ENCODE results near the gene FRMD4A.

Gene FRMD4A

DNA sequence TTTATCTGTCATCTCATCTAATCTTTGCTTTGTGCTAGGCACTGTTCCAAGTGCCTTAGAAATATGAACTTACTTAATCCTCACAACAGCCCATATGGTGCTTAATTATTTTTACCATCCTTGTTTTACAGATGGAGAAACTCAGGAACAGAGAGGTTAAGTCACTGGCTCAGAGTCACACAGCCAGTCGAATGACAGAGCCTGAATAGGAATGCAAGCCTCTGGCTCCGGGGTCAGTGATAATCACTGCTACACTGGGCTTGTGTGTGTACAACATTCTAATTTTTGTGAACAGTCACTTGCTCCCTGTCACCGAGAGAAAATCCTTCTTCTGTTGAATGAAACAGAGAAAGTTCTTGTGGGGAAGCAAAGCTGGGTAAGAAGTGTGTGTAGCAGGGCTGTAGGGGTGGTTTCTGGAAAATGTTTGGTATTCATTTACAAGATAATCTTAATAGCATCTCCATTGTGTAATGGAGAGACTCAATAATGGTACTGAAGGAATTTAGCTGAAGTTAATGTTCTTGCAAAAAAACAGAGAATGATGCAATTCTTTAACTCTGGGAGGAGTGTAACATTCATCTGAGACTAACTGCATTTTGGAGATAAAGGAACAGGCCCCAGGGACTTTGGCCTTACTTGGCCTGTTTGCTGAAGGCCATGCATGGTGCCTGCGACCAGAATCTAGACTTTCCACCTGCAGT, 290.6 kb downstream of the FRMD4A start:
- no peak for DNase-seq

DNA sequence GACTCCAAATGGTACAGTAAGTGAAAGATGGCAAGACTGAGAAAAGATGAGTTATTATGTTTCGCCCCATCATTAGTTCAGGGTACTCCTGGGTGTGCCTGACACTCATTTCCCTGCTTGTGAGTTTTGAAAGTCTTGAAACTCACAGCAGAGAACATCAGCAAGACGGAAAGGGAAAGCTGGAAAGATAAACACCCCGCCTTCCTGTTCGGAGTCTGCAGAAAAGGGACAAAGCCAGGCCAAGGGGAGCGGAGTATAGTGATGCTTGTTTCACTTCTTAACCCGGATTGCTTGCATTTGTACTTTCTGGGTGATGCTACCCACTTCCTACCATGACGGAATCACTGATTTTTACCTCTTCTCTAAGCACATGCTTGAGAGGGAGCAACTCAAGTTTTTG, 294.5 kb downstream of the FRMD4A start:
- no peak for DNase-seq

DNA sequence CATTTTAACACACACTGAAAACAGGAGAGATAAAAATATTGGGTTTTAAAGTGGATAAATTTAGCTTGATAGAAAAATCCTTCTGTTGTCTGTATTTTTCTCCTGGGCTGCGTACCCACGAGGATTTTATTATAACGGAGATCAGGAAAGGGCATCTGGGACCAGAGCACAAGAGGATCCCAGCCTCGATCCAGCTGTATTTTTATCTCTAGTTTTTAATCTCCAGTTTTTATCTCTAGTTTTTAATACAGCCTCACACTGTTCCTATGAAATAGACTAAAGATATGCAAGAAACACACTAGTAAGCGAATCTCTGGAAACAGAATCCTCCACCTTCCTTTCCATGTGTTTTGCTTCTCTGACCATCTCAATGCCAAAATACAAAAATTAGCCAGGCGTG, 295.2 kb downstream of the FRMD4A start:
- no peak for DNase-seq

DNA sequence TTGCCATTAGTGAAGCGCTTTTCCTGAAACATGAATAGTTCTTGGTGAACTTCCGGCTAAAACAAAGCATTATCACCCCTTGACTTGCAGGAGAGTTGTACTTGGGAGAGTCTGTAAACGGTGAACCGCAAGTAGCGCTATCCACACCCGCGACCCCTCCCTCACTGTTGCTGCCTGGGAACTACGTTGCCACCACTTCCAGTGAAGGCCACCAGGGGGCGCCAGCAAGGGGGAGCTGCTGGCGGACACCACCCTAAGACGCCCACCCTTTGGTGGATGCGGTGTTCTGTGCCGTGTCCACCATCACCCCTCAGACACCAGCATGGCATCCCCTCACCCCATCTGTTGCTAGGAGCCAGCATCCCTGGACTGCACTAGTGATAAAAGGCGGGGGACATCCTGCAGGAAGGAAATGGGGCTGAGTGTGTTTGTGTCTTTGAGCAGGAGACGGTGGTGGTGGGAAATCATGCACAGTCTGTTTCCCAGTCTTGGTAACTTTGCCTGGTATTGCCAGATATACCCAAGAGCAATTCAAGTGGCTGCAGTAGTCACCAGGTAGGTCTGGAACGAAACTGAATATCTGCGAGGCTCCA, 298.2 kb downstream of the FRMD4A start:
- no peak for DNase-seq

DNA sequence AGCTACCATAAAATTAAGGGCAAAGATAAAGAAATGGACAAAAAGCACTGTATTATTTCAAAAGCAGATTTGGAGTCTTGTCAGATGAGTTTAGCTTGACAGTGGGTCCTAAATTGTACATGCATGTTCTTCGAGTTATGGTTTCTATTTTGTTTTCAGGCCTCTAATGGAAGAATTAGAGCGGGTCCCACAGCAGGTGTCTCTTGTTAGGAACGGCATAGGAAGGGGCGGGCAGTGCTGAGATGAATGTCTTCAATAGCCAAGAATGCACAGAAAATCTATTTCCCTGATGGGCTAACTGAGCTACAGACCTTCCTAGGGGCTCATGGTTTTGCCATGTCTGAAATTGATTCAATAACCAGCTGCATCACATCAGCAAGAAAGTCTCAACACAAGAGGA, 304.4 kb downstream of the FRMD4A start:
- no peak for DNase-seq

GRCh38 chr10:14025283-14026189, 305.2 kb downstream of the FRMD4A start:
- DNase-seq = no peak

DNA sequence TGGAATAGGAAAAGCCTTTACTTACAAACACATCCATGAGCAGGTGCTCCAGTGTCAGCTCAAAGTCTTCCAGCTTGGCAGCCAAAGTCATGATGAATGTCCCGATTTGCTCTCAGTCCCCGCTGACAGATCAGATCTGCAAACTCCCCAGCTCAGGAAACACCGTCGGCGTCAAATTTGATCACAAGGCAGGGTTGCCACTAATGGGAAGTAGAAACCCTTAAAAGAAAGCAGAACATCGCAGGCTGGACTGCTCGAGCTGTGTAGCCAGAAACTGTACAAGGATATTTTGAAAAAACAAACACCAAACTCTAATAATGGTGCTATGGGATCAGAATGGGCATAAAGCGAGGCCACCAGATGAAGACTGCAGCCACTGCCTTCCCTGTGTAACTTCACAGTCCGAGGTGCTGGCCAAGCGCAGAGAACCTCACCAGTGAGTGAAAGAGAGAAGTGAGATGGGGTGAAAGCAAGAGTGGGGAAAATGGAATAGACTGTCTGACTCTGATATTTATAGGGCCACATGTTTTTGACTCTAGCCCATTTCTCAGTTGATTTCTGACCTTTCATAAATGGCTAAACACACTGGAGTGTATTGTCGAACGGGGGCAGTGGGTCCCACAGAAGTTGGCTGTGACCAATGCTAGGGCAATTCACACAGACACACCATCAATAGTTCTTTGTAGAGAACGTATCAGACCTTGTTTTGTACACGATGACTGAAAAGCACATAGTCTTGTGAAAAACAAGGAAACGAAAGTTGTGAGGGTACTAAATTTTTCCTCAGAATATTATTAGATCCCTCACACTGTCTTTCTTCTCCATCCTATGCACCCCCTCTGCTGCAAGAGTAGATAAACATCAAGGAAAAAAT, 306.2 kb downstream of the FRMD4A start:
- DNase-seq = no peak

DNA sequence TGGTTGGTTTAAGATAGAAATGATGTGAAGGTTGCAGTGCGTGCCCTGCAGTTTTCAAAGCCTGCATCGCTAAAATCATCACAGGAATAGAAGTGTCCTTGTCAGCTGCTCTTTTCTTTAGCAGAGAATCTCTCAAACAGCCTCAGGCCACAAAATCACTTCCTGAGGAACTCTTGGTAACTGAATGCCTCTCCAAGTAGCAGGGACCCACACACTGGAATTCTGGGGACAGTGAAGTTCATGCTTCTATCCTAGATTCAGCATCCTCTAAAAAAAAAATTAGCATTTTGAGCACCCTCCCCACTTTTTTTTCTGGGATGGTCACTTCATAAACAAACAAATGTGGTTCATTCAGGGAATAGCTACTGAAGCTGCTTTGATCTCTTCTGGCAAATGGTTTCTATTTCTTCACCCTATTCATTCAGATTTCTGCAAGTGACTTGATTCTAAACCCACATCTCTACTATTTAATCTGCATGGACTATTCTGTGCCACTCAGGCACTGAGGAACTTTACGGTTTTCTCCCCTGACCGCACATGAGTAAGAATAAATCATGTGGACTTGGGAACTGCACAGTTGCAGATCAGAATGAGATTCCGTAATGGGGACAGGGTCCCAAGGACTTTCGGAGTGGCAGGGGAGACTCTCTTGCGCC, 306.9 kb downstream of the FRMD4A start:
- DNase-seq = no peak

- no peak for DNase-seq
Measured at GRCh38 chr10:14022954-14023672, 307.6 kb downstream of the FRMD4A start.

- no peak for DNase-seq
Measured at GRCh38 chr10:14022052-14022451, 308.7 kb downstream of the FRMD4A start.

- no peak for DNase-seq
Measured at GRCh38 chr10:14020037-14020664, 310.6 kb downstream of the FRMD4A start.

DNA sequence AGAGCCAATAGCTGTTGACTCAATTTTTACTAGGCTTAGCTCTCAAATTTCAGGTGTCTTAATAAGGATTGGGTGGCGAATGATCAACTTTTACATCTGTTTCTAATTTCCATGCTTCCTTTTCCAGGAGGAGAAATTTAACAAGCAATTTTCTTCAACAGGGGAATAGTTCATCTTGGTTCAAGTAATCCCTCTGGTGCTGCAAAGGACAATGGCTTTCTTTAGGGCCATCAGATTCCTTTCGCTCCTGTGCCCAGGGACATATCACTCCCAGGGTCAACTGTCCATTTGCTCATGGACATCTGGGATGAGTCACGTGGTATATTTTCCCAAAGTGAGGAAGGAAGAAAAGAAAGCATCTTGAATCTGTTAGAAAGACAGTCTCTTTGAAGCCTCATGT, 313.3 kb downstream of the FRMD4A start:
- no peak for DNase-seq

- no peak for DNase-seq
Measured at GRCh38 chr10:14016931-14017333, 313.8 kb downstream of the FRMD4A start.

GRCh38 chr10:14016011-14016536, 314.6 kb downstream of the FRMD4A start:
- no peak for DNase-seq

DNA sequence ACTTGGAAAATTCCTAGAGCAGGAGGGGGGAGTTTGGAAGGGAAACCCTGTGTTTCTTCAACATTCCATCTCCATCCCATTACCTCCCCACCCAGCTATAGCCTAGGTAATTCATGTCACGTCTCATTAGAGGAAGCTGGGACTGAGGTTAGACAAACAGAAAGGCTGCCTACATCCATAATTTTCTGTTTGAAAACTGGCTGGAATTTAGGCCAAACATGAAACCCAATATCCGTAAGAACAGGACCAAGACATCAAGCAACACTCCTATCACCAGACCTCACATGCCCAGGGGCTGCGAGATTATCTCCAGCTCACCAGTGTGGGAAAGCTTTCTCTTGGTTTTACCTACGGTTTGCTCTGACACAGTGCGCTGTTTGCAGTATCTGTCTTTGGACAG, 316.3 kb downstream of the FRMD4A start:
- no peak for DNase-seq

DNA sequence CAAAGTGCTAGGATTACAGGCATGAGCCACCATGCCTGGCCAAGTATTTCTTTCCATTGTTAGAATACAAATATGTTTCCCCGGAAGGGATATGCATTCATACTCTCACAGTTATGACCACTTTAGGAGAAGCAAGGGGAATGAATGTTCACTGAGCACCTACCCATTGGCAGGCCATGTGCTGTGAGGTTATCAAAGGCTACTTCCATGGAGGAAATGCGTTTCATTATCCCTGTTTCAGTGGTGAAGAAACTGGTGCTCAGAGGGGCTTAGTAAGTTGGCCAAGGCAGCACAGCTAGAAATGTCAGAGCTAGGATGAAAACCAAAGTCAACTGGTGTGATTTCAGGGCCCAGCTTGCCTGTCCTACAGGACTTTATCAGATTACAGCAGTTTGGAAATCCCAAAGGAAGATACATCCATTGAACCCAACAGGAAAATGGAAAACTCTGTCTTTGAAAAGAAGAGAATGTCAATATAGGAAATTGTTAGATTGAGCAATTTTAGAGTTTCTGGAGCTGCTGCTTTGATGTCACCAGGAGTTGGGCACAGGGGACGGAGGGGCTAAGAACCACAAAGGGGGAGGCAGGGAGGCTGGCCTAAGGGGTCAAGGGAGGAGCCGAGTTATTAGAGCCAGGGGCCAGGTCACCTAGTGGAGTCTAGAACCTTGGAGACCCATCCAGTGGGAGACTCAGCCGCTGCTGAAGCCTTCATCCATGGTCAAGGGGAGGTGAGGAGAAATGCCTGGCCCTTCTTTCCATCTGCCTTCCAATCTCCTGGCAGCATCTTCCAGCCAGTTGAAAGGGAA, 319.8 kb downstream of the FRMD4A start:
- no peak for DNase-seq

DNA sequence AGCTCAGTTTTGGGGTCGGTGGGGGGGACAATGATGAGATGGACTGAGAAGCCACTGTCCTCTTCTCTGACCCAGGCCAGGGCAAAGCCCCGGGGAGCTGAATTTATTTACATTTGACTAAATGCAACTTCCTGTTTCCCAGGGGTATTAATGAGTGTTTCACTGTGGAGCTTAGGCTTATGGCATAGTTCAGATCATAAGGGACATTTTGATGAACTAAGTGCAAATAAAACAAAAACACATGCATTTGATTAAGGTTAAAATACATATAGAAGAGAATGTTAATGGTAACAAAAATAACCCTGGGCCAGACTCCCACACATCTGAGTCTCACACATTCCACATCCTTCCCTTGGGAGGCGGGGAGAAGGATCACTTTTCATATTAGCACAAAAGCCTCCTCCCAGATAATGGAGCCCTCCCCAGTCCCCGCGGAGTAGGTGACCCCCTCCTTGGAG, 320.6 kb downstream of the FRMD4A start:
- no peak for DNase-seq

DNA sequence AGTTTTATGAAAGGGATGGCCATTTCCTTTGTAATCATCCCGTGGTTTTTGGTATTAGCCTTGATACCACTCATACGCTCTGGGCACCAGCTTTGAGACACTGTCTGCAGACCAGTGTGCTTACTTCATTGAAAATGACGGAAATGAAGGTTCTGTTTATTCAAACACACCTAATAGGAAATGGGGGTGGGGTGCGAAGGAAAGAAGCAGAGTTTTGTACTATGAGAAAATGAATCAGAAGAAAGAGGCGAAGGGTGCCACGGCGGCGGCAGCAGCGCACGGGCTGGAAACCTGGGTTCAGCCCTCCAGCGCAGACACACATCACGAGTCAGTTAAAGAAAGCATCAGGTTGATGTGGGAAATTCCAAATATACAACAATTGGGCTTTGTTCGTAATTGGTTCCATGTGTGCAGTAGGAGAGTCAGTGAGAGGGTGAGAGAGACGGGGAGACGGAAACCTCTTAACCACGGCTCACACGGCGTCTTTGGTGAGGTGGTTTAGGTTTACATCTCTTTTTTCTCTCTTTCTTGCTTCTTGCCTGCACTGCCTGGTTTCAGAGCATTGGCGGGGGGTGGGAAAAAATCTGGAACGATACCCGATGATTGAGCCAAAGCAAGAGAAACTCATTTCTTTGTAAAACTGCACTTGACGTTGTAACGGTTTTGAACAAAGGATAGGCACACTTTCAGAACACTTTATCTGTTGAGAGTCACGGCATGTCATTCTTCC, 321.2 kb downstream of the FRMD4A start:
- no peak for DNase-seq

DNA sequence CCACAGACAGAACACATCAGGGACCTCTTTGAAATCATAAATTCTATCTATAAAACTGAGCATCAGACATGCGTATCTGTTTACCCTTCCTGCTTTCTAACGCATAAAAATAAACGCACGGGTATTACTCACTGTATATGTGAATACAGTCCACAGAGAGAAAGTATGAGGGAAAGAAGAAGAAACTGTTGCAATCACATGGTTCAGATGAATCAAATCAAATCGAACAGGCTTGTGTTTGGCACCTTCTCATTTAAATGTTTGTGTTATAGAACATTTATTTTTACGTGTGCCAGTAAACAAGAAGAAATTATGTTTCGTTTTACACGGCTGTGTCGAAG, 322.0 kb downstream of the FRMD4A start:
- no peak for DNase-seq

Measured in NCI-H446 (cell line).